Glomerular visceral epithelial cell (primary cell): ENCODE data around the gene LRCH4.

Experiments
- DNase-seq: peaks from one replicate; pipeline ENCODE4 v3.0.0-alpha.2; 2016; ENCODE audit errors: extremely low spot score

LRCH4 gene

DNA sequence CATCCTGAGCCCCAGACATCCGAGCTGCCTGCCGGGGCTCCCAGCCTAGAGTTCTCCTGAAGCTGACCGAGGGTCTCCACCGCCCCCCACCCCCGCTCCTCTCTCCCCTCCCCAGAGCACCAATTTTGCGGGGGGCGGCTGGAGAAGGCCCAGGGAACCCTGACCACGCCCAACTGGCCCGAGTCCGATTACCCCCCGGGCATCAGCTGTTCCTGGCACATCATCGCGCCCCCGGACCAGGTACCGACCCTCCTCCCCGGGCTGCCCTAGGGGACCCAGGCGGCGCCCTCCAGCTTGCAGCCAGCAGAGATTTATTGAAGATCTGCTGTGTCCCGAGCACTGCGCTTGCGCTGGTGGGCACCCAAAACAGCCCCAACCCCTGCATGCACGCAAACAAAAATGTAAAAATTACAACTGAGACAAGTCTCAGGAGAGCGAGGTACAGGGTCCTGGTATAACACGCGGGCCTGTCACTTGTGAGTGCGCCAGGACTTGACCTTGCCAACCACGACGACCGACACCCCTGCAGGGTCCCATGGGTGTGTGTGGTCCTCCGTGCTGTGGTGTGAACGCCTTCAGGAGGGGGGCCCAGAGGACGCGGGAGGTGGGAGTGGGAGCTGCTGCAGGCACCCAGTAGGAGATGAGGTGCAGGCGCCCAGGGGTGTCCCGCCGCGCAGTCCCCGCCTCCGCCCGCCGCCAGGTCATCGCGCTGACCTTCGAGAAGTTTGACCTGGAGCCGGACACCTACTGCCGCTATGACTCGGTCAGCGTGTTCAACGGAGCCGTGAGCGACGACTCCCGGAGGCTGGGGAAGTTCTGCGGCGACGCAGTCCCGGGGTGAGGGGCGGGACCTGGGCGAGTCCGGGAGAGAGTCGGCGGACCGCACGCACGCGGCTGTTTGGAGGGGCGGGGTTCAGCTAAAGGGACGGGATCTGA is 19.3 kb upstream of the LRCH4 start:
- no peak for DNase-seq

DNA sequence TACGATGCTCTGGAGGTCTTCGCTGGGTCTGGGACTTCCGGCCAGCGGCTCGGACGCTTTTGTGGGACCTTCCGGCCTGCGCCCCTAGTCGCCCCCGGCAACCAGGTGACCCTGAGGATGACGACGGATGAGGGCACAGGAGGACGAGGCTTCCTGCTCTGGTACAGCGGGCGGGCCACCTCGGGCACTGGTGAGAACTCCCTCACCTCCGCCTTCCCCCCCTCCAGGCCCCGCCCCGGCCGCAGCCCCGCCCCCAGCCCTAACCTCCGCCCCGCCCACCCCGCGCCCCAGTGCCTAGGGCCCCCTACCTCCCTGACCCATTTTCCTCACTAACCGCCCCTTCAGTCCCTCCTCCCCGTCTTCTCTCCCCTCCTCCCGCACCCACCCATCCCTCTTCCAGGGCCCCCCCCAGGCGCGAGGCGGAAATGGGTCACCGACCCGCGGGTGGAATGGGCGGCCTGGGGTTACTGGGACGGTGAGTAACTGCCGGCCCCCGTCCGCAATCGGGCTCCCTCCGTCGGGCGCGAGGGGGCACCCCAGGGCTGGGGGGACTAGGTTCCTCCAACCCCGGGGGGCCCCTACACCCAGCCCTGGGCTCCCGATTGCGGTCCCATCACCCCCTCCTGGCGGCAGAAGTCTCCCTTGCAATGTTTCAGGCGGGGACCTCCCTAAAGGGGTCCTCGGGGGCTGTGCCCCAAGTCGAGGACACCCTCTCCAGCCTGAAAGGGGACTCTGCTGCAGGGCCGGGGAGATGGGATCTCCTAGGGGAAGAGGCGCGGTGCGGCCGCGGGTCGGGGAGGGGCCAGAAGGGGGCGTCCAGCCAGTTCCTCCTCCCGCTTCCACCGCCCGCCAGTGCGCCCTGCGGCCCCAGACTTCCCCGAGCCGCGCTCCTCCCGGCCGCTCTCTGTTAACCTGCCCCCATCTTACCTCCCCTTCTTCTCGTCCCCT is 18.4 kb upstream of the LRCH4 start:
- DNase-seq, result peak; percentile 81

DNA sequence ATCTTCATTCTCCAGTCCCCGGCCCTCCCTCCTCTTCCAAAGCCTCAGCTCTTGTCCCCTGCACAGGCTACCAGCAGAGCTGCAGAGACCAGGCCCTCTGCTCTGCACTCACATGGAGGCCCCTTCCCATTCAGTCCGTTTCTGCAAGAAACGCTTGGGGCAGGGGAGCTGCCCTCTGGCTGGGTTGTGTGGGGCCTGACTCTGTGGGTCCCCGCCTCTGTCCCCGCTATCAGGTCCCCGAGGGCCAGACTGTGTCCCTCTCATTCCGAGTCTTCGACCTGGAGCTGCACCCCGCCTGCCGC is 17.7 kb upstream of the LRCH4 start:
- no peak for DNase-seq

GRCh38 chr7:100602889-100603725 is 17.2 kb upstream of the LRCH4 start:
- DNase-seq, result peak; percentile 51

GRCh38 chr7:100600730-100601038 is 14.8 kb upstream of the LRCH4 start:
- DNase-seq, result no peak

DNA sequence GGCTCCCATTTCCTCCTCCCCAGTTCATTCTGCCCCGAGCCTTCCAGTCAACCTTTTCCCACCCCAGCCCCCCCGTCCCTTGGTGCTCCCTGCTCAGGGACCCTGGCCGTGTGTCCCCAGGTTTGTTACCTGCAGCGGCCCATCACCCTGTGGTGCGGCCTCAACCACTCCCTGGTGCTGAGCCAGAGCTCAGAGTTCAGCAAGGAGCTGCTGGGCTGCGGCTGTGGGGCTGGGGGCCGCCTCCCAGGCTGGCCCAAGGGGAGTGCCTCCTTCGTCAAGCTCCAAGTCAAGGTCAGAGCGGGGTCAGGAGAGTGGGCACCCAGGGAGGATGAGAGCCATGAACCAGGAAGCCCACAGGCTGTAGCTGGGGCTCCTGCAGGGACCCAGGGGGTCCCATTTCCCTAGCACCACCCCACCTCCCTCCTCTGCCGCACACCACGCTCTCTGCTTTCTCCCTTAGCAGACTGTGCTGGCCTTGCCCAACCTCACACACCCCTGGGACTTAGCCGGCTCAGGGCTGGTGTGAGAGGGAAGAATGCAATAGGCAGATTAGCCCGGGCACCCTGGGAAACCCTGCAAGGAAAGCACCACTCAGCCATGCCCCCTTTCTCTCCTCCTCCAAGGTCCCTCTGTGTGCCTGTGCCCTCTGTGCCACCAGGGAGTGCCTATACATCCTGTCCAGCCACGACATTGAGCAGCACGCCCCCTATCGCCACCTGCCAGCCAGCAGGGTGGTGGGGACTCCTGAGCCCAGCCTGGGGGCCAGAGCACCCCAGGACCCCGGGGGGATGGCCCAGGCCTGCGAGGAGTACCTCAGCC is 14.2 kb upstream of the LRCH4 start:
- DNase-seq, result no peak

DNA sequence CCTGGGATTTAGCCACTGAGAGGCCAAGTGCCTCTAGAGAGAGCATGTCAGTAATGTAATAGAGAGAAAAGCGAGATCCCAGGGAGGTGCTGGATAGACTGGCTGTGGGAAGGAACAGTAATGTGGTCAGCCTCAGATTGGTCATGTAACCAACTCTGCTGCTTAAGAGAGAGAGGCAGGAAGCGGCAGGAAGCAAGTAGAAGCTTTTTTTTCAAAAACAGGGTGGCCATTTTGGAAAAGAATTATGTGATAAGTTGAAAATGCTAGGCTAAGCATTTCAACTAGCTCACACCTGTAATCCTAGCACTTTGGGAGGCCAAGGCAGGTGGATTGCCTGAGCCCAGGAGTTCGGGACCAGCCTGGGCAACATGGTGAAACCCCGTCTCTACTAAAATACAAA is 12.5 kb upstream of the LRCH4 start:
- DNase-seq, result peak; percentile 15

- DNase-seq, result no peak
These were observed 9.3 kb upstream of the LRCH4 start for GRCh38 chr7:100595188-100595587.

GRCh38 chr7:100591596-100591995 is 5.7 kb upstream of the LRCH4 start:
- DNase-seq, result no peak

GRCh38 chr7:100590077-100590737 is 4.3 kb upstream of the LRCH4 start:
- no peak for DNase-seq

DNA sequence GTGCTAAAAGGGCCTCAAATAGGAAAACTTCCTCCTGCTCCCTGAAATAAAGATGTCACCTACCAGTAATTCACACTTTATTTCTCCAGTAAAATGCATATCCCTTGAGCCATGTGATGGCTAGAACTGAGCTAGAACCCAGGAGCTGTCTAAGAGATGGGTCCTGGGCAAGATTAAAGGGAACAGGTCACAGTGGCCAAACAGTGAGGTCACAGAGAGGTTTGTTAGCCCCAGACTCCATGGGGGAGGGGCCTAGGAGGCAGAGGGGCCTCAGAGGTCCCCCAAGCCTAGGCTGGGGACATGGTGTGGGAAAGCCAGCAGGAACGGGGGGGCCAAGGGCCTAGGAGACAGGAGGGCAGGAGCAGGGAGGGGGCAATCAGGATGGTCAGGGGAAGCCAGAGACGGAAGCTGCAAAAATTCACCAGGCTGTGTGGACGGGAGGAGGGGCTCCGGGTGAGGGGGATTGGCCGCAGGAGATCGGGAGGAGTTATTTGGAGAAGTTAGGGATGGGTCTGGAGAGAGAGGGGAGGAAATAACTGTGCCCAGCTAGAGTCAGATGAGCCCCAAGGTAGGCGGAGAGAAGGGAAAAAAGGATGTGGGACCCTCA is 3.5 kb upstream of the LRCH4 start:
- DNase-seq, result no peak

GRCh38 chr7:100588438-100588837 is 2.5 kb upstream of the LRCH4 start:
- peak; percentile 32 for DNase-seq

- DNase-seq, result peak; percentile 100
These were observed 517 bp upstream of the LRCH4 start, which contains the start of gene FBXO24 for GRCh38 chr7:100586266-100587025. FBXO24 (plus strand) TSS chr7:100586328; CDS start chr7:100586626, 298 bp downstream.

DNA sequence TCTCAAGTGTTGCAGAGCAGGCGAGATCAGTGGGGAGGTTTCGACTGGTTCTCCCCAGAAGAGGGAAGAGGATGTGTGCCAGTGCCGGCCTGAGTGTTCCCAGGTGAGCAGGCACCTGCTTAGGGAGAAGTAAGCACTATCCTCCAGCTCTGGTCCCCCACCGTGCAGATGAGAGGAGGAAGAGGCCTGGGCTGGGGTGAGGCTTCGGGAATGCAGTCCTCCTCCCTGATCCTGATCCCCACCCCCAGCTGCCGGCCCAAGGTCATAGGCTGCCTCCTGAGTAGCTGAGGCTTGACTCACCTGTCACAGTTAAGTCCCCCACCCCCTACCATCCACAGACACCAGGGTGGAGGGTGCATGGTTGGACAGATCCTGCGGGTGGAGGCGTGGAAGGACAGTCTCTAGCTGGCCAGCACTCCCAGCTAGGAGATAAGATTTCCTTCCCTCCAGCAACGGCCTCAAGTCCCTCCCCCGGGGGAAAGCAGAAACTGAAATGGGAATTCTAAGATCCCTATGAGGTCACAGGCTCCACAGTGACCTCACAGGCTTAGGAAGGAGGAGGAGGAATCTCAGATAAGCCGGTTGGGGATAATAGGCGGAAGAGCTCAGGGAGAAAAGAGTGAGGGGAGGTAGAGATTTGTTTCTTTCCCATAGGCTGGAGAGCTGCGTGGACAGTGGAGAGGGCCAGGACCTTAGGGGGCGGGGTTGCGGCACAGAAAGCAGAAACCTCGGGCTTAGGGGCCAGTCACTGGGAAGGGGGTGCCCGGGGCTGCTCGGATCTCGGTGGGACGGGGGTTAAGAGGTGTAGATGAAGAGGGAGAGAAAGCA is 1.0 kb downstream of the LRCH4 start:
- peak; percentile 31 for DNase-seq

DNA sequence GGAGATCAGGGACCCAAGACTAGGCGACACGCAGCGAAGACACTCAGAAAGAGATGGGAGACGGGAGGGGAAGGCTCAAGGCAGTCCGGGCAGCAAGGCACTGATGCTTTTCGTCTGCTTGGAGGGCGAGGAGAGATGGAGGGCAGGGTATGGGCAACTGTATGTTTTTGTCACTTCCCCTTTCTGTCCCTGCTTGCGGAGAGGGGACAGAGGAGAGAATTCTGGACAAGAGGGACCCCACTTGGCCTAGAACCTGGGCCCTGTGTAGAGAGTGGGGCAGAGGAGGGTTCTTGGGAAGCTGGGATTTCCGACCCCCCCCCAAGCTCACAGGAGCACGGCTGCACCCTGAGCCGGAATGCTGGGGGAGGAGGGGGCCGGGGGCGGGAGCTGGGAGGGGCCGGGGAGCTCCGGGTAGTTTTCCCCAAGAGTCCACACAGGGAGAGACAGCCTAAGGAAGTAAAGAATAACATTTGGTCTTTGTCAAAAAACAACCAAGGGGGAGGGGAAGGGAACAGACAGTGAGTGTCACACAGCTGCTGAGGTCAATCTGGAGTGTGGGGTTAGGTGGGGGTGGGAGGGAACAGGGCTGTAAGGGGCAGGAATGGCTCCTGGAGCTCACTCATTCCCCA is 1.8 kb downstream of the LRCH4 start:
- DNase-seq, result no peak

GRCh38 chr7:100583132-100584053 is 2.5 kb downstream of the LRCH4 start:
- peak; percentile 11 for DNase-seq

GRCh38 chr7:100582650-100583049 is 3.3 kb downstream of the LRCH4 start:
- DNase-seq, result no peak
